Measurements from ENCODE around the gene EXO5. TPM values are rescaled to one million over a fixed set of nuclear protein-coding genes. Genes with fewer than 3 reads are reported as not detected.
A peak's percentile ranks its signal among the peaks of the same experiment; 100 is the strongest.

The EXO5 gene
- total RNA-seq, 1 donor from 2014 or later: 14.8 TPM

DNA sequence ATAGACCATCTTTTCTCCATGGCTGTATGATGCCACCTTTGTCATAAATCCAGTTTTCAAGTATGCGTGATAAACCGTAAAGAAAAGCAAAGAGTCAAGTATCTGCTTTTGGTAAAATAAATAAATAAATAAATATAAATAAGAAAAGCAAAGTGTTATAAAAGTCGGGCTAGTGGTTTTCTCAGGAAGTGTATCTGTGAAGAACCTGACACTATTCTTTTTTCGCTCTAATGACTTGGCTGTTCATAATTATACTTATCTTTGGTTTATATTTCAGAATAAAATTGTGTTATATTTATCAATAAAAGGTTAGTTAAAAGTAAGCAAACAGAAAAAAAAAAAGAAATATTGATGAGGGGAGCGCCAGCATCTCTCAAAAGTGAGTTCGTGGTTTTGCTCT lies 594 bp upstream of the EXO5 start:
- Mint-ChIP-seq H3K27me3 (ENCODE audit: unreplicated experiment) (peaks cover 3% of the 10 kb centered on the region), H3K4me3 (ENCODE audit: unreplicated experiment) (peak overlapping the region; percentile 83), H3K27ac (ENCODE audit: unreplicated experiment) (no peak overlapping the region), H3K9me3 (ENCODE audit: unreplicated experiment) (peaks cover 6% of the 10 kb centered on the region), H3K36me3 (ENCODE audit: low read depth, unreplicated experiment) (peaks cover 40% of the 10 kb centered on the region), H3K4me1 (ENCODE audit: unreplicated experiment) (peaks cover 8% of the 10 kb centered on the region)
- TF ChIP-seq, protein P1, sequence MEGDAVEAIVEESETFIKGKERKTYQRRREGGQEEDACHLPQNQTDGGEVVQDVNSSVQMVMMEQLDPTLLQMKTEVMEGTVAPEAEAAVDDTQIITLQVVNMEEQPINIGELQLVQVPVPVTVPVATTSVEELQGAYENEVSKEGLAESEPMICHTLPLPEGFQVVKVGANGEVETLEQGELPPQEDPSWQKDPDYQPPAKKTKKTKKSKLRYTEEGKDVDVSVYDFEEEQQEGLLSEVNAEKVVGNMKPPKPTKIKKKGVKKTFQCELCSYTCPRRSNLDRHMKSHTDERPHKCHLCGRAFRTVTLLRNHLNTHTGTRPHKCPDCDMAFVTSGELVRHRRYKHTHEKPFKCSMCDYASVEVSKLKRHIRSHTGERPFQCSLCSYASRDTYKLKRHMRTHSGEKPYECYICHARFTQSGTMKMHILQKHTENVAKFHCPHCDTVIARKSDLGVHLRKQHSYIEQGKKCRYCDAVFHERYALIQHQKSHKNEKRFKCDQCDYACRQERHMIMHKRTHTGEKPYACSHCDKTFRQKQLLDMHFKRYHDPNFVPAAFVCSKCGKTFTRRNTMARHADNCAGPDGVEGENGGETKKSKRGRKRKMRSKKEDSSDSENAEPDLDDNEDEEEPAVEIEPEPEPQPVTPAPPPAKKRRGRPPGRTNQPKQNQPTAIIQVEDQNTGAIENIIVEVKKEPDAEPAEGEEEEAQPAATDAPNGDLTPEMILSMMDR (IDR thresholded peaks at IDR 0.05; ENCODE audit: unreplicated experiment): no peak
- no peak for DNase-seq (ENCODE audit: low spot score)

- TF ChIP-seq, protein P1 (IDR thresholded peaks at IDR 0.05; ENCODE audit: unreplicated experiment): no peak
- Mint-ChIP-seq H3K9me3 (ENCODE audit: unreplicated experiment) (peaks cover 8% of the 10 kb centered on the region), H3K27ac (ENCODE audit: unreplicated experiment) (no peak overlapping the region), H3K36me3 (ENCODE audit: low read depth, unreplicated experiment) (peaks cover 32% of the 10 kb centered on the region), H3K27me3 (ENCODE audit: unreplicated experiment) (peaks cover 2% of the 10 kb centered on the region), H3K4me1 (ENCODE audit: unreplicated experiment) (no peaks in the 10 kb centered on the region), H3K4me3 (ENCODE audit: unreplicated experiment) (no peak overlapping the region)
- DNase-seq (ENCODE audit: low spot score): no peak
These were observed 10.9 kb downstream of the EXO5 start for GRCh38 chr1:40519517-40519916.

DNA sequence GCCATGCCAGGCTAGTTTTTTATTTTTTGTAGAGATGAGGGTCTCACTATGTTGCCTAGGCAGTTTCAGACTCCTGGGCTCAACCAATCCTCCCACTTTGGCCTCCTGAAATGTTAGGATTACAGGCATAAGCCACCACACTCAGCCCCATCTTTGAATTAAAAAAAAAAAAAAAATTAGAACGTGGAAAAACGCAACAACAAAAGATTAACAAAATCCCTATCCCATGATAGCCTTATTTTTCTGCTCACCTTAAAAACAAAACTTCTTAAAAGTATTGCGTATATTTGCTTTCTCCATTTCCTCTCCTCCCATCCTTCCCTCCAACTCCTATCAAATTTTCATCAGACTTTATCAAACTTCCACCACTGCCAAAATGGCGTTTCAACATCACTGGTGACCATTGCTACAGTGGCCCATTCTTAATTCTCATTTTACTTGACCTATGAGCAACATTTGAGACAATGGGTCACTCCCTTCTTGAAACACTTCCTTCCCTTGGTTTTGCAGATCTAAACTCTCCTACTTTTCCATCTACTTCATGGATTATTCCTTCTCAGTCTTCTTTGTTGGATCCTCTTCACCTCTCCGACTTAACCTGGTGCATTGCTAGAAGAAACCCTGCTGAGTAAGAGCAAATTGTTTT lies 22.3 kb downstream of the EXO5 start:
- Mint-ChIP-seq H3K4me1 (ENCODE audit: unreplicated experiment) (peaks cover 18% of the 10 kb centered on the region), H3K36me3 (ENCODE audit: low read depth, unreplicated experiment) (peaks cover 4% of the 10 kb centered on the region), H3K27ac (ENCODE audit: unreplicated experiment) (peak overlapping the region; percentile 98), H3K4me3 (ENCODE audit: unreplicated experiment) (peak overlapping the region; percentile 99), H3K27me3 (ENCODE audit: unreplicated experiment) (peaks cover 2% of the 10 kb centered on the region), H3K9me3 (ENCODE audit: unreplicated experiment) (no peaks in the 10 kb centered on the region)
- no peak for DNase-seq (ENCODE audit: low spot score)
- TF ChIP-seq, protein P1 (IDR thresholded peaks at IDR 0.05; ENCODE audit: unreplicated experiment): no peak

- Mint-ChIP-seq H3K27me3 (ENCODE audit: unreplicated experiment) (peaks cover 2% of the 10 kb centered on the region), H3K36me3 (ENCODE audit: low read depth, unreplicated experiment) (peaks cover 4% of the 10 kb centered on the region), H3K27ac (ENCODE audit: unreplicated experiment) (peak within 1 kb of the TSS; percentile 98), H3K9me3 (ENCODE audit: unreplicated experiment) (no peaks in the 10 kb centered on the region), H3K4me1 (ENCODE audit: unreplicated experiment) (peaks cover 18% of the 10 kb centered on the region), H3K4me3 (ENCODE audit: unreplicated experiment) (peak within 1 kb of the TSS; percentile 99)
- DNase-seq (ENCODE audit: low spot score): peak; percentile 74
- TF ChIP-seq, protein P1 (IDR thresholded peaks at IDR 0.05; ENCODE audit: unreplicated experiment): no peak
These were observed 23.0 kb downstream of the EXO5 start, which contains the start of gene ZNF684 for GRCh38 chr1:40531381-40532061. ZNF684 (plus strand) TSS chr1:40531637; CDS start chr1:40533167, 1,530 bp downstream.

DNA sequence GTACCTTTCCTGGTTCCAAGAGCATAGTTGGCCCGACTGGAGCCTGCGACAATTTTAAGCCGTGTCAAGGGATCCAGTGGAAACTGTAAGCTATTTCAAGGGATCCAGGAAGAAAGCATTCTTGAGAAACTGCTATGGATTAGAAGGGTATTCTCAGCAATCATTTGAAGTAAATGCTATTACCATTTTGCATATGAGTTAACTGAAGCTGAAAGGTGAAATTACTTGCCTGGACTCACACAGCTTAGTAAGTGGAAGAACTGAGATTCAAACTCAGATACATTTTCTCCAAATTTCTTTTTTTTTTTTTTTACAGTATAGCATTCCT lies 23.5 kb downstream of the EXO5 start:
- DNase-seq (ENCODE audit: low spot score): no peak
- Mint-ChIP-seq H3K4me3 (ENCODE audit: unreplicated experiment) (peak overlapping the region; percentile 99), H3K27me3 (ENCODE audit: unreplicated experiment) (peaks cover 2% of the 10 kb centered on the region), H3K4me1 (ENCODE audit: unreplicated experiment) (peaks cover 18% of the 10 kb centered on the region), H3K27ac (ENCODE audit: unreplicated experiment) (peak overlapping the region; percentile 98), H3K36me3 (ENCODE audit: low read depth, unreplicated experiment) (peaks cover 4% of the 10 kb centered on the region), H3K9me3 (ENCODE audit: unreplicated experiment) (no peaks in the 10 kb centered on the region)
- TF ChIP-seq, protein P1 (IDR thresholded peaks at IDR 0.05; ENCODE audit: unreplicated experiment): no peak
